ENCODE measurements around the gene CCNY. TPM values are rescaled to one million over a fixed set of nuclear protein-coding genes. Genes with fewer than 3 reads are reported as not detected.

The CCNY gene
- total and polyA plus RNA-seq, 9 donors = 48.0 to 99.6 (median 89.1) TPM

- no peak for DNase-seq
- Histone ChIP-seq H3K4me1 (ENCODE audit: control insufficient read depth, insufficient read depth, low read length) (peaks cover 33% of the 10 kb centered on the region), H3K9me3 (replicated peaks; ENCODE audit: control insufficient read depth, low read depth, low read length) (no peaks in the 10 kb centered on the region), H3K36me3 (ENCODE audit: control insufficient read depth, insufficient read depth, low read length) (no peaks in the 10 kb centered on the region), H3K27me3 (ENCODE audit: control insufficient read depth, insufficient read depth, low read length) (no peaks in the 10 kb centered on the region), H3K27ac (ENCODE audit: low read length) (no peak overlapping the region), H3K4me3 (ENCODE audit: low read length) (no peak overlapping the region)
- 97% methylated on average over 10 of the region's 11 CpGs for WGBS (ENCODE audit: insufficient coverage)
These were observed 249.0 kb downstream of the CCNY start for GRCh38 chr10:35585356-35585755.

DNA sequence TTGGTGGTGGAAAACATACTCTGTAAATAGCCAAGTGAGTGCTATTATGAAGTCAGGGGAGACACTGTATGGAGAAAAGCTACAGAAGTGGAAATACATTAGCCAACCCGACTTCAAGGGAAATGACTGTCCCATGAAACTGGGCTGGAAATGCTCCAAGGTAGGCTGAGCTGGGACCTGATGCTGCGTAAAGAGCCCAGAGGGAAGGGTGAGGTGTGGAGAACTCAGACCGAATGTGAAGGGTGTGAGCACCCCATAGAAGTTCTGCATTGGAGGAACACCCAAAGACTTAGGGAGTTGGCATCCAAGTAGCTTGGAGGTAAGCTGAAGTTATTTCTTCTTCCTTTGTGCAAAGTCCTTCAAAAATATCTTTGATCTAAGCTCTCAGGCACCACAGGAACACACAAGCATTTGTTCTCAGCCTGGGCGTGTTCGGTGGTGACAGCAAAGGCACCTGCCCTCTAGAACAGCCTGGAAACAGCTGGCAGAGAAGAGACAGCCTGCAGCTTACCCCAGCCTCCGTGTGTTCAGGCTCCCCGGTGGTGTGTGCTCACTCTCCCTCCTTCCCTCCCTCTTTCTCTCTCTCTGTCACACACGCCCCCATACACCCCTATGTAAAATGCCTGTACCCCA lies 249.7 kb downstream of the CCNY start:
- peak; percentile 64 for DNase-seq
- peaks cover 26% of the 10 kb centered on the region for H3K4me1 ChIP-seq (ENCODE audit: control insufficient read depth, insufficient read depth, low read length)
- no peaks in the 10 kb centered on the region for H3K9me3 ChIP-seq (replicated peaks; ENCODE audit: control insufficient read depth, low read depth, low read length)
- no peaks in the 10 kb centered on the region for H3K27me3 ChIP-seq (ENCODE audit: control insufficient read depth, insufficient read depth, low read length)
- WGBS (ENCODE audit: insufficient coverage) = 50% methylated on average over 5 of the region's 8 CpGs
- no peak overlapping the region for H3K4me3 ChIP-seq (ENCODE audit: low read length)
- H3K36me3 ChIP-seq (ENCODE audit: control insufficient read depth, insufficient read depth, low read length) = no peaks in the 10 kb centered on the region
- peak overlapping the region; percentile 21 for H3K27ac ChIP-seq (ENCODE audit: low read length)

DNA sequence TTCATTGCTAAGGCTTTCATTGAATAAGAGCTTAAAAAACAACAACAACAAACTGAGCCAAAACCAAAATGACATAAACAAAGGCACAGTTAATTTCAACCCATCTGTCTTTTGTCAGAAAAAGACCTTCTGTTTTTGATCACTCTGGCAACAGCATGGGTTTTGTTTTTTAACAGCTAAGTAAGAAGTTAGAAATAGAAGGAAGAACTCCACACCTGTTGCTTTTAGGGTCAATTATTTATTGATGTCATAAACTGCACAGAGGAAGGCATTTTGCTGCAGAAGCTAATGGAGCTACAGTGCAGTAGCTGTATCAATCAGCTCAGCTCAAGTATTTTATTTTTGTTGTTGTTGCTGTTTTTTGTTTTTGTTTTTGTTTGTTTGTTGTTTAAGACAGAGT lies 252.5 kb downstream of the CCNY start:
- Histone ChIP-seq H3K4me3 (ENCODE audit: low read length) (no peak overlapping the region), H3K9me3 (replicated peaks; ENCODE audit: control insufficient read depth, low read depth, low read length) (peaks cover 3% of the 10 kb centered on the region), H3K27me3 (ENCODE audit: control insufficient read depth, insufficient read depth, low read length) (no peaks in the 10 kb centered on the region), H3K4me1 (ENCODE audit: control insufficient read depth, insufficient read depth, low read length) (peaks cover 26% of the 10 kb centered on the region), H3K36me3 (ENCODE audit: control insufficient read depth, insufficient read depth, low read length) (no peaks in the 10 kb centered on the region), H3K27ac (ENCODE audit: low read length) (no peak overlapping the region)
- DNase-seq = no peak

- H3K27ac ChIP-seq (ENCODE audit: low read length) = no peak overlapping the region
- peaks cover 3% of the 10 kb centered on the region for H3K9me3 ChIP-seq (replicated peaks; ENCODE audit: control insufficient read depth, low read depth, low read length)
- WGBS (ENCODE audit: insufficient coverage) = no CpG with 5 or more reads among the region's 4 CpGs
- H3K4me3 ChIP-seq (ENCODE audit: low read length) = no peak overlapping the region
- no peaks in the 10 kb centered on the region for H3K27me3 ChIP-seq (ENCODE audit: control insufficient read depth, insufficient read depth, low read length)
- no peak for DNase-seq
- H3K36me3 ChIP-seq (ENCODE audit: control insufficient read depth, insufficient read depth, low read length) = no peaks in the 10 kb centered on the region
- peaks cover 9% of the 10 kb centered on the region for H3K4me1 ChIP-seq (ENCODE audit: control insufficient read depth, insufficient read depth, low read length)
These were observed 256.1 kb downstream of the CCNY start for GRCh38 chr10:35592441-35592840.

DNA sequence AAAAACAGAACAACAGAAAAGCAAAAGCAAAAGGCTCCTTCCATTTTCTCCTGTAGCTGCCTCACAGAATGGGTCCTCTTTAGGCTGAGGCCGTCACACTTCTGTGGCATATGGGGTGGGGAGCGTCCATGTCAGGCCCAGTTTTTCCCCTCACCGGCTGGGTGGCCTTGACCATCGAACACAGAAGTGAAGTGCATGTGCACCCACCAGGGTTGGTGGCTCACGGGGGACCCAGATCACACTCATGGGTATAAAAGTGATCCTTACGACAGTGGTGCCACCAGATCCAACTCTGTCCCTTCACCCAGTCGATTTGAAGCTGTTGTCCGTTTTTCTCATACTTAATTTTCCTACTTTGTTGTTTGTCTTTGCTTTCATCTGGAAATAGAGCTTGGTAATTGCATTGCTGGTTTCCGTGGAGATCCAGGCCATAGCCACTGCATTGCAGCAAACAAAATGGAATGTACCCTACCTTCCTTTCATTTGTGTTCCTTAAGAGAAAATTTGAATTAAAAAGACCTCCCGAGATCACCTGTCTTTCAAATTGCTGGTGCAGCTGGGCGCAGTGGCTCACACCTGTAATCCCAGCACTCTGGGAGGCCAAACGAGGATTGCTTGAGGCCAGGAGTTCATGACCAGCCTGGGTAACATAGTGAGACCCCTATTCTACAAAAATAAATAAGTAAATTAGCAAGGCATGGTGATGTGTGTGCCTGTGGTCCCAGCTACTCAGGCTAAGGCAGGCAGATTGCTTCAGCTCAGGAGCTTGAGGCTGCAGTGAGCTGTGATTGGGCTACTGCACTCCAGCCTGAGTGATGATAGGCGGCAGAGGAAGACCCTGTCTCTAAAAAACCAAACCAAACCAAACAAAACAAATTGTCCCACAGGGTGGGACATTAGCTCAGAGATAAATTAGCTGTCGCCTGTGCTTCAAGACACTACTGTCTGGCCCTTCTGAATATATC lies 258.1 kb downstream of the CCNY start:
- Histone ChIP-seq H3K4me1 (ENCODE audit: control insufficient read depth, insufficient read depth, low read length) (peaks cover 4% of the 10 kb centered on the region), H3K9me3 (replicated peaks; ENCODE audit: control insufficient read depth, low read depth, low read length) (peaks cover 3% of the 10 kb centered on the region), H3K36me3 (ENCODE audit: control insufficient read depth, insufficient read depth, low read length) (no peaks in the 10 kb centered on the region), H3K4me3 (ENCODE audit: low read length) (no peak overlapping the region), H3K27me3 (ENCODE audit: control insufficient read depth, insufficient read depth, low read length) (no peaks in the 10 kb centered on the region), H3K27ac (ENCODE audit: low read length) (no peak overlapping the region)
- DNase-seq = no peak
- 70% methylated on average over 8 of the region's 14 CpGs for WGBS (ENCODE audit: insufficient coverage)

DNA sequence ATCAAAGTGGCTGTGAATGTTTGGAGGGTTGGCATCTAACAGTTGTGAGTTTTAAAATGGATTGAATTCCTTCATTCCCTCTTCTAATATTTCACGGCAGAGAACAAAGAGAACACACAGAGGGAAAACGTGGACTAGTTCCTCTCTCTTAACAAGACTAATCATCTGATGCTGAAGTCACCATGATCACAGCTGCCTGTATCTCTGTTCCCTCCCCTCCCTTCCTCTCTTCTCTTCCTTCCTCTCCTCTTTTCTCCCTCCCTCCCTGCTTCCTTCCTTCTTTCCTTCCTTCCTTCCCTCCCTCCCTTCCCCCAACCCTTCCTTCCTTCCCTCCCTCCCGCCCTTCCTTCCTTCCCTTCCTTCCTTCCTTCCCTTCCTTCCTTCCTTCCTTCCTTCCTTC lies 258.8 kb downstream of the CCNY start:
- Histone ChIP-seq H3K4me3 (ENCODE audit: low read length) (no peak overlapping the region), H3K9me3 (replicated peaks; ENCODE audit: control insufficient read depth, low read depth, low read length) (peaks cover 3% of the 10 kb centered on the region), H3K27me3 (ENCODE audit: control insufficient read depth, insufficient read depth, low read length) (no peaks in the 10 kb centered on the region), H3K36me3 (ENCODE audit: control insufficient read depth, insufficient read depth, low read length) (no peaks in the 10 kb centered on the region), H3K27ac (ENCODE audit: low read length) (no peak overlapping the region), H3K4me1 (ENCODE audit: control insufficient read depth, insufficient read depth, low read length) (peaks cover 4% of the 10 kb centered on the region)
- 25% methylated on average over 2 of the region's 3 CpGs for WGBS (ENCODE audit: insufficient coverage)
- no peak for DNase-seq

- H3K4me1 ChIP-seq (ENCODE audit: control insufficient read depth, insufficient read depth, low read length) = peaks cover 4% of the 10 kb centered on the region
- H3K9me3 ChIP-seq (replicated peaks; ENCODE audit: control insufficient read depth, low read depth, low read length) = no peaks in the 10 kb centered on the region
- no peak overlapping the region for H3K27ac ChIP-seq (ENCODE audit: low read length)
- DNase-seq = no peak
- WGBS (ENCODE audit: insufficient coverage) = 40% methylated on average over 1 of the region's 6 CpGs
- no peak overlapping the region for H3K4me3 ChIP-seq (ENCODE audit: low read length)
- H3K36me3 ChIP-seq (ENCODE audit: control insufficient read depth, insufficient read depth, low read length) = no peaks in the 10 kb centered on the region
- no peaks in the 10 kb centered on the region for H3K27me3 ChIP-seq (ENCODE audit: control insufficient read depth, insufficient read depth, low read length)
These were observed 262.1 kb downstream of the CCNY start for GRCh38 chr10:35598379-35598778.

DNA sequence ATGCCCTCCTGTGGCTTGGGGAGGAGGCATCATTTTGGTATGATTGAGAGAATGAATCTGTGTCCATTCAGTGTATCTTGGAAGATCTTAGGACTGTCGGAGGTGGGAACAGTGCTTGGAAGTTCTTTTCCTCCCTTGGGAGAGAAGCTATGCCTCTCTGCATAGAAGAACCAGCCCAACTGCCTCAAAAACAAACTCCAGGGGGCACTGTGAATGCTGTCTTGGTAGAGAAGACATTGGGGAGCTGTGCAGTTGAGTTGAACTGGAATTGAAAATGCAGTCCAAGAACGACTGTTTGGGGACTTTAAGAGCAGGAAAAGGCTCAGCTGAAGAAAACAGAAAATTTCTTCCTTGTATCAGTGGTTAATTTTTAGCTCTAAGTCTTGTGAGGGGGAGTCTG lies 263.9 kb downstream of the CCNY start:
- Histone ChIP-seq H3K27me3 (ENCODE audit: control insufficient read depth, insufficient read depth, low read length) (no peaks in the 10 kb centered on the region), H3K36me3 (ENCODE audit: control insufficient read depth, insufficient read depth, low read length) (no peaks in the 10 kb centered on the region), H3K9me3 (replicated peaks; ENCODE audit: control insufficient read depth, low read depth, low read length) (peaks cover 3% of the 10 kb centered on the region), H3K4me3 (ENCODE audit: low read length) (no peak overlapping the region), H3K4me1 (ENCODE audit: control insufficient read depth, insufficient read depth, low read length) (peaks cover 6% of the 10 kb centered on the region), H3K27ac (ENCODE audit: low read length) (no peak overlapping the region)
- WGBS (ENCODE audit: insufficient coverage) = 29% methylated on average over 1 of the region's 2 CpGs
- DNase-seq = no peak

DNA sequence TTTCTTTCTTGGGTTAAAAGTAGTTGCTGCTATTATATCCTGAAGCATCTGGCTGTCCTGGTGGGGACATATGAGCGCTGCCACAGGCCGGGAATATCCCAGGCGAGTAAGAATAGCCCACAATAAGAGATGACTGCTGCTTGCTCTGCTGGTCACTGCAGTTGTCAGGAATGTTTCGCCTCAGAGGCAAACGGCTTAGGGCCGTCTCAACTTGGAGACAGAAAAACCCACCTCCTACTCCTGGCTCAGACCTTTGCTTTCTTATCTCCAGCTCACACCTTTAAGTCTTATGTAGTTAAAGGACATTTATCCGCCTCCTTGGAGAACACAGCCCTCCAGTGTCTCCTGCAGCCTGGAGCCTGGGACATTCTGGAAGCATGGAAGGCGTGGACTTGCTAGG lies 268.9 kb downstream of the CCNY start, which contains the start of gene GJD4:
Gene GJD4, plus strand, starts transcription at position 151 of the 400 bp plus-strand sequence. Its CDS starts 227 bp downstream, at position 378.
- peak; percentile 38 for DNase-seq
- H3K27ac ChIP-seq (ENCODE audit: low read length) = peak within 1 kb of the TSS; percentile 80
- H3K36me3 ChIP-seq (ENCODE audit: control insufficient read depth, insufficient read depth, low read length) = no peaks in the 10 kb centered on the region
- H3K4me1 ChIP-seq (ENCODE audit: control insufficient read depth, insufficient read depth, low read length) = peaks cover 14% of the 10 kb centered on the region
- H3K9me3 ChIP-seq (replicated peaks; ENCODE audit: control insufficient read depth, low read depth, low read length) = peaks cover 3% of the 10 kb centered on the region
- WGBS (ENCODE audit: insufficient coverage) = 67% methylated on average over 1 of the region's 8 CpGs
- H3K4me3 ChIP-seq (ENCODE audit: low read length) = no peak within 1 kb of the TSS
- peaks cover 7% of the 10 kb centered on the region for H3K27me3 ChIP-seq (ENCODE audit: control insufficient read depth, insufficient read depth, low read length)

DNA sequence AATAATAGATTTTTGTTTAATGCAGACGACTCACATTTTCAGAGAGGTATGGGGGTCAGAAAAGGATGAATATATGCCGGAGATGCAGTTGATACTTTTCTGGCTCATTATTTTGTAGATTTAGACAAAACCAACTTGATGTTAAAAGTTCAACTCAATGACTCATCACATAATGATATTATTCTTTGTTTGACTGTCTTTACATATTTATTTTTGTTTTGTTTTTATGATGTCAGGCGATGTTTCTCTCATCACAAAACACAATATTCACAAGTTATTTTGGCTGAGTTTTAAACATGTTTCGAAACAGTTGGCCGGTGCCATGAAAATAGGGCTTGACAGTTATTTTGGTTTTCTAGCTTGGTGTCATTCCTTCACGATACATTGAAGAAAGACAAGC lies 270.1 kb downstream of the CCNY start:
- Histone ChIP-seq H3K4me1 (ENCODE audit: control insufficient read depth, insufficient read depth, low read length) (peaks cover 14% of the 10 kb centered on the region), H3K36me3 (ENCODE audit: control insufficient read depth, insufficient read depth, low read length) (no peaks in the 10 kb centered on the region), H3K27ac (ENCODE audit: low read length) (no peak overlapping the region), H3K4me3 (ENCODE audit: low read length) (no peak overlapping the region), H3K9me3 (replicated peaks; ENCODE audit: control insufficient read depth, low read depth, low read length) (peaks cover 3% of the 10 kb centered on the region), H3K27me3 (ENCODE audit: control insufficient read depth, insufficient read depth, low read length) (peaks cover 7% of the 10 kb centered on the region)
- DNase-seq = no peak
- no CpG with 5 or more reads among the region's 6 CpGs for WGBS (ENCODE audit: insufficient coverage)

Measured in muscle of leg (tissue), 11 donors.